KG1 (cell line): ENCODE data around the gene DOCK3.
"Not testable (repeated sequence)": the region's sequence is repeated elsewhere in the genome, so short reads cannot be mapped to it uniquely, and the experiment has no call there.

Experiments used
- DNase-seq: peaks from one replicate; lab custom pipeline; 2025; lab: John Stamatoyannopoulos, UW

Gene DOCK3

GRCh38 chr3:50804376-50804775 is 129.6 kb downstream of the DOCK3 start:
- DNase-seq, result not testable (repeated sequence)

GRCh38 chr3:50805321-50805720 is 130.6 kb downstream of the DOCK3 start:
- no peak for DNase-seq

GRCh38 chr3:50806031-50806430 is 131.3 kb downstream of the DOCK3 start:
- no peak for DNase-seq

GRCh38 chr3:50806806-50807205 is 132.1 kb downstream of the DOCK3 start:
- DNase-seq, result no peak

GRCh38 chr3:50807266-50807665 is 132.5 kb downstream of the DOCK3 start:
- no peak for DNase-seq

- no peak for DNase-seq
Measured at GRCh38 chr3:50811893-50812292, 137.2 kb downstream of the DOCK3 start.

GRCh38 chr3:50815844-50816243 is 141.1 kb downstream of the DOCK3 start:
- no peak for DNase-seq

- DNase-seq, result no peak
Measured at GRCh38 chr3:50816894-50817293, 142.2 kb downstream of the DOCK3 start.

GRCh38 chr3:50817756-50818529 is 143.2 kb downstream of the DOCK3 start:
- no peak for DNase-seq

GRCh38 chr3:50819882-50820281 is 145.2 kb downstream of the DOCK3 start:
- no peak for DNase-seq

- DNase-seq, result no peak
Measured at GRCh38 chr3:50825841-50826240, 151.1 kb downstream of the DOCK3 start.

GRCh38 chr3:50830451-50830850 is 155.7 kb downstream of the DOCK3 start:
- DNase-seq, result no peak

- DNase-seq, result not testable (repeated sequence)
Measured at GRCh38 chr3:50831009-50831408, 156.3 kb downstream of the DOCK3 start.

- no peak for DNase-seq
Measured at GRCh38 chr3:50840983-50841489, 166.3 kb downstream of the DOCK3 start.

- DNase-seq, result no peak
Measured at GRCh38 chr3:50848308-50848707, 173.6 kb downstream of the DOCK3 start.

- DNase-seq, result no peak
Measured at GRCh38 chr3:50850639-50851511, 176.1 kb downstream of the DOCK3 start.

GRCh38 chr3:50853936-50854335 is 179.2 kb downstream of the DOCK3 start:
- no peak for DNase-seq

- no peak for DNase-seq
Measured at GRCh38 chr3:50862221-50862620, 187.5 kb downstream of the DOCK3 start.

GRCh38 chr3:50873376-50874157 is 198.8 kb downstream of the DOCK3 start:
- no peak for DNase-seq

- DNase-seq, result not testable (repeated sequence)
Measured at GRCh38 chr3:50874876-50875275, 200.1 kb downstream of the DOCK3 start.

GRCh38 chr3:50876947-50877346 is 202.2 kb downstream of the DOCK3 start:
- DNase-seq, result no peak

GRCh38 chr3:50882733-50883132 is 208.0 kb downstream of the DOCK3 start:
- DNase-seq, result not testable (repeated sequence)
